GM18508 (cell line): Measurements from ENCODE around the gene MSTN.

Source experiments
- ATAC-seq: cut with Tn5 transposase; IDR thresholded peaks from one replicate; pipeline ENCODE4 v1.9.1; 2021; ENCODE audit warnings: moderate number of reproducible peaks; ENCODE audit not compliant: insufficient read depth, unreplicated experiment

Gene MSTN

DNA sequence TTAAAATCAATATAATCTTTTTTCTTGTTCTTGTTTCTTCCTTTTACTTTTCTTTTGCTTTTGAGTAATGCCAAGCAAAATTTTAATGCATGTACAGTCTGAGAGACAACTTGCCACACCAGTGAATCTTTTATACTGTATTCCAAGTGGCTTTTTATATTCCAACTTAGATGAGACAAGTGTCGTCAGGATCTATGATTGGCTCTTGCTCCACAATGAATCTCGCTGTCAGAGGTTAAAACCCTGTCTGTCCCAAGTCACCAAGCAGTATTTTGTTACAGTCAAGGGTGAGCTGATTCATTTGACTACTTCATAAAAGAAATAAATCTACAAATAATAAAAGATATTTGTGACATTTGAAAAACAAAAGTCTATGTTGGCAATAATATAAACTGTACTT is at the start of gene MSTN:
TSS of gene MSTN (minus strand) at position 129 of the 400 bp plus-strand sequence. CDS start 133 bp downstream, outside the sequence.
- ATAC-seq = no peak

- no peak for ATAC-seq
Observed at GRCh38 chr2:190111166-190111565, 48.6 kb upstream of the MSTN start.

DNA sequence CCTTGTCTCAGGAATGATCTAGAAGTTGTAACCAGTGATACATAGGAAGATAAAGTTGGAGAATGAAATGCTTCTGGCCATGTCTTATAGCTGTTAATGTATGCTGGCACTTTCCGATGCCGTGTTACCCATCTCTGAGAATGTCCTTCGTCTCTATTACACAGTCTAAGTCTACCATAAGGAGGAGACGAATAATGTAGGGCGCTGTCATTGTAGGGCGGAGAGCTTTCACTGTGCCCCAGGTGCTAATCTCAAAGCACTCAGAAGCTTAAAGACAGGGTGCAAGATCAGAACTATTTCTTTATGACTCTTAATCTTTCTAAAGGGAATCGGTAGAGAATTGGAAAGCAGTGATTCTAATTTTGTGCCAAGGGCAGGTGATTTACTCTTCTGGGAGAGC is 48.2 kb upstream of the MSTN start:
- no peak for ATAC-seq

- ATAC-seq = no peak
Observed at GRCh38 chr2:190110131-190110530, 47.6 kb upstream of the MSTN start.

DNA sequence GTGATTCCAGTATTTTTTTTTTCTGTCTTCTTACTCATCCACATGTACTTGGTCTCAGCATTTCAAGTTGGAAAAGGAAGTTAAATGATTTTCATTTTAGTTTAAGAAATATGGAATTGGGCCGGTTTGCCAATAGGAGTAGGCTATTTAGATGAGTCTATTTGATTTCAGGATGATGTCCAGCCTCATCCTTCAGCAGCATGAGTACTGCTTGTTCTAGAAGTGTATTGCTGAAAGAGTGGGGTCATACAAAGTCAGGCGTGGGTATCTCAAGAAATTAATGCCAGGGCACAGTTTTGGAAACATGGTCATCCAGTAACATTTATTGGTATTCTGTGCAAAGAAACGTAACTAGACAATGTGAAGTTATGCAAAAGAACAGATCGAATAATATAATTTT is 44.9 kb upstream of the MSTN start:
- ATAC-seq = no peak

- no peak for ATAC-seq
Observed at GRCh38 chr2:190106783-190107182, 44.3 kb upstream of the MSTN start.

- no peak for ATAC-seq
Observed at GRCh38 chr2:190105554-190105953, 43.0 kb upstream of the MSTN start.

- ATAC-seq = no peak
Observed at GRCh38 chr2:190103144-190103543, 40.6 kb upstream of the MSTN start.

DNA sequence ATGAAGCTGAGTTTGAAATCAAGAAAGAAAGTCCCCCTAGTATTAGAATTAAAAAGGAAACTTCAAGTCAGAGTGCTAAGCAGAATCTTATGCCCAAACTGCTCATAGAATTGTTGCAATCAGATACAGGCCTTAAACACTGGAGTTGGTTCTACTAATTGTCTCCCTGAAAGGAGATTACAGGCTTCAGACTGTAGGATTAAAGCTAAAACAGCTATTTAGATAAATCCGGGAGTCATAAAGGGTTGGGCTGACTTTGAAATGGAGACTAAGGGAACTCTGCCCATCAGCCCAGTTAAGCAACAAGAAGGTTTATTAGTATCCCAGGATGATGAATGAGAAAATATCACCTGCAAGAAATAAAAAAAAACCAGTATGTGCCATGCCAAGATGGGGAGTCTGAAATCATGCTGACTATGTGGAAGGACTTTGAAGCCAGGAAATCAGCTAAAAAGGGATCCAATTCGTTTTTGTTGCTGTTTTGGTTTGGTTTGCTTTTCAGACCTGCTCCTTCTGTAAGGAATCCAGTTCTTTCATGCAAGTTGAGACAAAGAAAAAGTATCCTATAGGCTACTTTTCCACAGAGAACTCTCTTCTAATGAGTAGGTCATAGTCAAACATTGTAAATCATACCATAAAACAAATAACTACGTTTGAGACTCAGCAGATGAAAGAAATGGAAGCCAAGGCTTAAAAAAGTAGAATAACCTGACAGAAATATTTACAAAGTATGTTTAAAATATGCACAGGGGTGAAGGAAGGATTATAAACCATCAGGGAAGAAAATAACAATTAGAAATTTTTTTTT is 37.6 kb upstream of the MSTN start:
- no peak for ATAC-seq

- ATAC-seq = no peak
Observed at GRCh38 chr2:190098851-190099250, 36.3 kb upstream of the MSTN start.

- ATAC-seq = no peak
Observed at GRCh38 chr2:190097115-190097514, 34.6 kb upstream of the MSTN start.

- ATAC-seq = no peak
Observed at GRCh38 chr2:190094316-190094871, 31.9 kb upstream of the MSTN start.

DNA sequence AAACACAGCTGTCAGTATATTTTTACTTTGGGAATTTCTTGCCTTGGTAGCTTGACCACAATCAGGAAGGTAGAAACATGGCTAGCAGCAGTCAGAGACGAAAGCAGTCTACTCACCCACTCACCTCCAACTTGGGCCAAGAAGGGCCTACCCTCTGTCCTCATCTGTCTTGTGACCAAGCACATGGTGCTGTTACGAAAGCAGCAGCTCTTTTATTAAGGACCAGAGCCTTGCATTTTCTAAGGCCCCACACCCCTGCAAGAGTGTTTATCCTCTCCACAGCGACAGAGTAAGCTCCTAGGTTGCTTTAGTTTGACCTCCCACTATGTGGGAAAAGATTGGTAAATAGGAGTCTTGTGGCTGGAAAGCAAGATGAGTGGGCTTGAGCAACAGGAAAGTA is 31.3 kb upstream of the MSTN start:
- no peak for ATAC-seq

GRCh38 chr2:190090148-190090547 is 27.6 kb upstream of the MSTN start:
- ATAC-seq = no peak

DNA sequence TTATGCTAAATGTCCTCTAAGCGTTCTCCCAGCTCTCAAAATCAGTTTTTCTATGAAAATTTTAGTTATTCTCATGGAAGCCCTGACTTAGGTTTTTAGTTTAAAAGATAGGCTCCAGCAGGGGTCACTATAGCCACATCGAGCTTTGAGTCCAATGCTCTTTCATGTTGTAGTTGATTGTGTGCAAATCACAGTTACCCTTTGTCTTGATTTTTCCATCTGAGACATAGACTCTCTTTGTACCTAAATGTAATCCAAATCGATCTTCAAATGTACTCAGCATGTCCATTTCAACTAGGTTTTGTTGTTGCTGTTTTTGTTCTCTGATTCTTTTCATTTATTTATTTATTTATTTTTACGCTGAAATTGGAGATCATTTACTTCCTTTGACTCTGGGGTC is 26.4 kb upstream of the MSTN start:
- ATAC-seq = no peak

GRCh38 chr2:190084704-190085103 is 22.2 kb upstream of the MSTN start:
- ATAC-seq = no peak

- ATAC-seq = no peak
Observed at GRCh38 chr2:190082118-190082517, 19.6 kb upstream of the MSTN start.

DNA sequence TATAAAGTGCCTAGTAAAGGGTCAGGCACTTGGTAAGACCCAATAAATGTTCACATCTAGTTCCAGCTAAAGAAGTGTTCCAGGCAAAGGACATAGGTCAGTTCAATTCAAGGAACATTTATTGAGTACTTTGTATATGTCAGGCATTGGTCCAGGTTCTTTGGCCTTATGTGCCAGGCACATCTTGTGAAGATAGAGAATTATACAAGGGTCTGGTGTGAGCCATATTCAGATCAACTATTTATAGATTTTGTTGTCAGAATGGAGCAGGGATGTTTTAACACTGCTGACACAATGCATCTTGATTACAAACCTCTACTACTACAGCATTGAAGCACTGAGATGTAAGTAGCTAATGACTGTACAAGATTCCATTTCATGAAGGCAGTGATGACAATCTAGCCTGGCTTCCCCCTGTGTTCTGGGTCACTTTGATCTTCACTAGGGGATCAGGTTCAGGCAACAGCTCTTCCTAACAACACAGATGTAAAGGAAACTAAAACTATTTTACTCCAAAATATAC is 18.1 kb upstream of the MSTN start:
- ATAC-seq = no peak

DNA sequence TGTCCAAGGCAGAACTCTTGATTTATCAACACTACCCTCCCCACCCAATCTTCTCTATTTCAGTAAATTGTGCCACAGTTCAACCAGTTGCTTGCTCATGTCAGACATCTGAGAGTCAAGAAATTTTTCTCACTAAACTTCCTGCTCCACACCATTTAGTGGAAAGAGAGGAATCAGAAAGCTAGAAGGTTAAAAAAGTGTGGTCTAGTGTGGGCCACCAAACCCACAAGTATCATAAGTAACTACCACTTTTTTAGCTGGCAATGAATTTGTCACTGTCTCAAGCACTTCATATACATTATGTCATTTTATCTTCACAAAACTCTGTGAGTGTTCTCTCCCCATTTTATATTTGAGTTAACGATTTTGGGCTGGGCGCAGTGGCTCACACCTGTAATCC is 16.6 kb upstream of the MSTN start:
- ATAC-seq = no peak

DNA sequence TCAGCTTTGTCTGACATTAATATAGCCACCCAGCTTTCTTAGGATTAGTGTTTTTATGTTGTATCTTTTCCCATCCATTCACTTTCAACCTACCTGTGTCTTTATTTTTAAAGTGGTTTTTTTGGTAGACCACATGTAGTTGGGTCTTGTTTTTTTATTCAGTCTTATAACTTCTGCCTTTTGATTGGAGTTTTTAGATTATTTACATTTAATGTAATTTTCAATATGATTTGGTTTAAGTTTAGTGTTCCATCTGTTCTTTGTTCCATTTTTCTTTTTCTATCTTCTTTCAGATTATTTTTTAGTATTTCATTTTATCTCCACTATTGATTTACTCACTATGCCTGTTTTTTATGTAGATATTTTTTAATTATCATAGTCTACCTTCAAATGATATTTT is 13.1 kb upstream of the MSTN start:
- no peak for ATAC-seq

- ATAC-seq = no peak
Observed at GRCh38 chr2:190069936-190070696, 7.6 kb upstream of the MSTN start.
